K562 treated with DMSO at 1 percent for 4 hours (cell line): Measurements from ENCODE around the gene PPP1R3C. TPM values are rescaled to one million over a fixed set of nuclear protein-coding genes. Genes with fewer than 3 reads are reported as not detected.

Experiments used
- total RNA-seq: library from RNA; unstranded; fragments of 300-600 nt; gene quantifications from 2 replicates; pipeline ENCODE4 v1.2.3, GENCODE V29; 2022; ENCODE audit not compliant: insufficient read depth

Gene PPP1R3C
- 0.23 and 0.82 TPM in 2 replicates for total RNA-seq

GRCh38 chr10:91632671-91633550 is at the start of gene PPP1R3C:
TSS of gene PPP1R3C (minus strand) at chr10:91633071. CDS start at chr10:91632969, 102 bp downstream.

Other genes starting within 250 kb of the PPP1R3C start
- gene HECTD2, start 222.7 kb downstream of the PPP1R3C start, total RNA-seq: 2.3 and 2.4 TPM in 2 replicates
- 12.0 and 12.1 TPM in 2 replicates for gene TNKS2, start 165.4 kb upstream of the PPP1R3C start, total RNA-seq